ENCODE data around the gene KCNMB2.
"Not testable (repeated sequence)": the region's sequence is repeated elsewhere in the genome, so short reads cannot be mapped to it uniquely, and the experiment has no call there.

KCNMB2 gene

DNA sequence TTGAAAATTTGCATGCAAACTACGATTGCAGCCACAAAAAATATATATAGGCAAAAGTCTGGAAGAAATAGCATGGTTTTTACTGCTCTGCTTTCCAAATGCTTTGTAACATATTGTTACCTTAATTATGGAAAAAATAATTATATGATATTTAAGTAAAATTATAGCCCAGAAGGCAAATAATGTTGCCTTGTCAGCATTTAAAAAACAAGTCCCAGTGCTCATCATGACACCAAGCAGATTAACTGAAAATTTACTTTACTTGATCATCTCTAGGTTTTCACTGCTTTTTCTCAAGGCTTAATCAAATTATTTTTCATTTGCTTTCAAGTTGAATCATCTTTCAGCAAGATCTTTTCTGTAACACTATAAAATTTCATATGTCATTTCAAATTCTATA lies 272.5 kb downstream of the KCNMB2 start:
- no peak for DNase-seq (ENCODE audit: low read depth)

DNA sequence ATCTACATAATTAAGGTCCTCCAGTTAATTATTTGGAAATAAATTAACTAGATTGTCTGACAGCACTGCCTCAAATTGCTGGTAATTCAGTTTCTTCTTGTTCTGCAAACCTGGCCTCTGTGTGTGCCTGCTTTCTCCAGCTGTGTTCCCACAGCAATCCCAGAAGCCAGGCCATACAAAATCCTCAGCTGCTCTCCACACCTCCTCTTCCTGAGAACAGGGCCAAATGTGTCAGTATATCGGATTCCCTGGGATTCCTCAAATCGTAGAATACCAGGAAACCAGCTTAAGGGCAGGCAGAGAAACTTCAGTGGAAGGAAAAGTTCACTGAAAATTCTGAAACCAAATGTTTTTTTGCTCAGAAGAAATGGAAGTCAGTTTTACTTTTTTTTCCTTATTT lies 273.9 kb downstream of the KCNMB2 start:
- DNase-seq (ENCODE audit: low read depth) = no peak

DNA sequence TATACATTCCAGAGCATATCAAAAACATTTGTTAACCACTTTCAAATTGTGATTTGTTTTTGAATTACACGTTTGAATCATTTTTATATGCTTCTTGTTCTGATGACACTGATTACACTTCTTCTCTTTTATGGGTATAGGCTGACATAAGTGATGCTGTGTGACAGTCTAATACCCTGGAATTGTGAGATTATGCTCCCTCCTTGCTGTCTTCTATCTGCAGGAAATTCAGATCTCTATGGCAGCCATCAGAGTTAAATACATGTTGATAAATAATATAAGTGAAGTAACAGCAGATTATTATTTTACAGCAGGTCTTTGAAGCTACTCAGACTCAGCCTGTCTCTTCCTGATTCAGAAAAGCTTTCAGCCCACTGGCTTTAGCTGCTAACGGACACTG lies 286.5 kb downstream of the KCNMB2 start:
- no peak for DNase-seq (ENCODE audit: low read depth)

DNA sequence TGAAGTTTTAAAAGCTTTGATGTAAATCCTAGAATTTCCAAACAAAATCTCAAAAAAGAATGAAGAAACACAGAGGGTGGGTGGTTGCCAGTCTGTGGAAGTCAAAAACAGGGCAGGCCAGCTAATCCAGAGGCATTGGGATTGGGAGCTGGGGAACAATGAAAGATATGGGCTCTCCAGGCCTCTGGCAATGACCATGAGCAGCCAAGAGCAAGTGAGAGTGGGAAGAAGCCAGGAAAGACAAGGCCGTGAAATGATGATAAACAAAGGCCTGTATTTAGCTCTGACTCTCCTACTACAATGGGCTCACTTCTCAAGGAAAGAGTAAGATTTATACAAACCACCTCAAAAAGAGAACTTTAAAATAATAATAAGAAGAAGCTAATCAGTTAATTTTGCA lies 286.9 kb downstream of the KCNMB2 start:
- no peak for DNase-seq (ENCODE audit: low read depth)

DNA sequence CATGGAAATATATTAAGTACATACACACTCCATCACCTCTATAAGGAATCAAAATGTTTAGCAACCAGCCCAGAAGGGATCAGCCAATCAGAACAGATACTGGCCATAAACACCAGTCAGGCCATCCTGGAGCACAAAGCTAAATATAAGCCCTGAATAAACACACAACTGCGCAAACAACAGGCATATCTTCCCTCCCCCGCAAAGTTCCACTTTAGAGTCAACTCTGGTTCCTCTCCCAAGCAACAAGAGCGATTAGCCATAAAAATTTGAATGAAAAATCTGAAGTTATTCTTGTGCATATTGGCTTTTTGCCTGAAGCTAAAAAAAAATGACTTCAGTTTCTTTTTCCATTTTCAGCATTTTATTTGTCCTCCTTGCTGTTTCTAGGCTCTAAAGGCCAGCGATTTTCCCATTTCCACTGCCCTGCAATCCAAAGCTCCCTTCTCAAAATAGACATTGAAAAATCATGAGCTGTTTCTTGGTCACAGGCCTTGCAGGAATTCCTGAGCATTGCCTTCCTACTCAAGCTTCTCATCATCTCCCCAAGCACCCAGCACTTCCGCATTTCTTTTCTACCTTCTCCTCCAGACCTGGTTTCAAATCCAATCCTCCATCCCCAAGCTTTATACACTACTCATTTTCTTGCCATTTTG lies 287.5 kb downstream of the KCNMB2 start:
- no peak for DNase-seq (ENCODE audit: low read depth)

DNA sequence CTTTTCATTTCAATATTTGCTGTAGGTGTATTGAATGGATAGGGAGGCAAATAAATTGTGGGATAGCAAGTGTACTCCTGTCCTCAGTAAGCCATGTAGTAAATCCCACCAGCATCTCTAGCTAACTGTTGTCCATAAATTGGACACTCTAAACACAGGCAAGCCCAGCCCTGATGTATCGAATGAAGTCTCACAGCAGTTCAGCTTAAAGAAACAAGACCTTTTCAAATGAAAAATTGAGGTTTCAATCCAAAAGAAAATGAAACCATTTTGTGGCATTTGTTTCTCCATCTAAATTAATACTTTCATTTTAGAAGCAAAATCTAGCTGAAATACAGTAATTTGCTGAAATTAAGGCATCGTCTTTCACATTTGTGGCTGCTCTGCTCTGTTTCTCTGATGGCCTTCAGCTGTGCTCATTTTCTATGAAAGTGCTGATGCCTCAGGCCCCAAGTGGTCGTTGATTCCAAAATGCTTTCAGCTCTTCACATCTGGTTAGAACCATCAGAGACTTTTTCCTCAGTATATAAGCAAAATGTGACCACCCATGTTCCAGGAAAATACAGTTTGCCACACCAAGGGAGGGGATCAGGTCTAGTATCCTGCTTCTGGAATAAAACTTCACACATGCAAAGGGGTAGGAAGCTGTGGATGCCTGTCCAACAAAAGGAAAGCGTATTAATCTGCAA lies 290.3 kb downstream of the KCNMB2 start:
- DNase-seq (ENCODE audit: low read depth) = no peak

DNA sequence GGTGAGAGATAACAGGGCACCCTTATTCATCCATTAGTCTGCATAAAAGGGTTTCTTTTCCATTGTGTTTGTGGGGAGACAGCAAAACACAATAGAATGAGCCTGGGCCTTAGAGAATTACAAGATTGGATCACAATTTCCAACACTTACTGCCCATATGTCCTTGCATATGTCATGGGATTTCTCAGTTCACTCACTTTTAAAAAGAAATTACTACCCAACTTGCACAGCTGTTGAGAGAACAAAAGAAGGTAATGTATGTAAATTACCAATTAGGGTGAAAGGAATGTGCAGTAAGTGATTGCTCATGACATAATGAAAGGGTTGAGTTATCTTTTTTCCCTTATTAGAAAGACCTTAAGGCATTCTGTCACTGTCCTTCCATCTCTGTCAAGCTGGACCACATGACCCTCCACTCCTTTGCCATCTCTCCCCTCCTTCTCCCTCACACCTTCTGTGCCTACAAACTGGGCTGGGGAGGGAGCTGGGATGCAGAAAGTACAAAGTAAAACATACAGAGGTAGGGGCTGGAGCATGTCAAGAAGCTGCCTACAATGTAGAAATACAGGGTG lies 291.1 kb downstream of the KCNMB2 start:
- no peak for DNase-seq (ENCODE audit: low read depth)

DNA sequence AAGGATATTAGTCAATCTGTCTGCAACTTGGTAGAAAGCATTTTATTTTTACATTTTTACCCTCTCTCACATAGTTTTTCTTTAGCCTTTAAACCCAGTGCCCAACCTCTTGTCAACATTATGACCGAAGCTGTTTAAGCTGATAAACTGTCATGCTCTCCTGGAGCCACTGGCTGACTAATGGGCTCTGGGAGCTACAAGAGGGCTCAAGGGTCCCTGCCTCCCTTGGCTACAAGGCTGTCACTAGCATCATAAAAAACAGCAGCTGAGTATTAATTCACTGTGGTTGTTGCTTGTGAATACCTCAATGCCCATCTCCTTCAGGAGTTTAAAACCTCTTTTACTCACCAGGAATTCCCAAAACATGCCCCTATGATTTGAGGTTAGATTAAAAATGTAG lies 297.5 kb downstream of the KCNMB2 start:
- no peak for DNase-seq (ENCODE audit: low read depth)

DNA sequence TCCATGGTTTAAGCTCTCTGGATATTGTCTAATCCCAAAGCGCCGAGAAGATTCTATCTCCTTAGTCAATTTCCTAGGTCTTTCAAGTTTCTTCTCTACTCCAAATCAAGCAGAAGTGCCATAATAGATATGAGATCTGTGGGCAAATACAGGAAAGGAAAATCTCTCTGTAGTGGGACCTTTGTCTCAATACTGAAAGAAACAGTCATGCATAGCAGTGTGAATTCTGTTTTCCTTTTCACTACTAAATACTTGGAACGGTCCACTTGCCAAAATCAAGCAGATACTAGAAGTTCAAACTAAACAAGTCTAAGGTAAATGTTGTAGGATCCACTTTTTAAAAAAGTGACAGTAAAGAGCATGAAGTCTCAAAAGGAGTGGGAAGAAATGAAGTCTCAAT lies 298.8 kb downstream of the KCNMB2 start:
- DNase-seq (ENCODE audit: low read depth) = no peak

DNA sequence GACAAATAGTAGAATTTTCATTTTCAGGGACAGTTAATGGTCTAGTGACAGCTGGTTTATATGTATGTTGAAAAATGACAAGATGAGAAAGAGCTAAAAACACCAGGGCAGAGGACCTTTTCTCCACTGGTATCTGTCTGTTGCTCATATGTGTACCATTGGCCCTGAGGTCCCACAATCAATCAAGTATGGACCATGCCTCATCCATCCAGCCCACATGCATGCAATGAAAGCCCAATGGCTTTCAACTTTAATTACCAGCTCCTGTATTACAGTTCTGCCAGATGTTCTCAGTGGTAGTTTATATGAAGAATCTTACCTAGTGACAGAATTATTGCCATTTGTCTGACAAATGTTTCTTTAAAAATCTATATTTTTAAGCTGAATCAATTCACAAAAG lies 301.3 kb downstream of the KCNMB2 start:
- no peak for DNase-seq (ENCODE audit: low read depth)

DNA sequence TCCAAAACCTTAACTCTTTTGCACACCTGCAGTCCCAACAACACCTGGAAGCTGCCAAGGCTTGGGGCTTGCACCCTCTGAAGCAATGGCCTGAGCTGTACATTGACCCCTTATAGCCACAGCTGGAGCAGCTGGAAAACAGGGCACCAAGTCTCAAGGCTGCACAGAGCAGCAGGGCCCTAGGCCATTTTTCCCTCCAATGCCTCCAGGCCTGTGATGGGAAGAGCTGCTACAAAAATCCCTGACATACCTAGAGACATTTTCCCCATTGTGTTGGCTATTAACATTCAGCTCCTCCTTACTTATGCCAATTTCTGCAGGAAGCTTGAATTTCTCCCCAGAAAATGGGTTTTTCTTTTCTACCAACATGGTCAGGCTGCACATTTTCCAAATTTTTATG lies 304.4 kb downstream of the KCNMB2 start:
- no peak for DNase-seq (ENCODE audit: low read depth)

DNA sequence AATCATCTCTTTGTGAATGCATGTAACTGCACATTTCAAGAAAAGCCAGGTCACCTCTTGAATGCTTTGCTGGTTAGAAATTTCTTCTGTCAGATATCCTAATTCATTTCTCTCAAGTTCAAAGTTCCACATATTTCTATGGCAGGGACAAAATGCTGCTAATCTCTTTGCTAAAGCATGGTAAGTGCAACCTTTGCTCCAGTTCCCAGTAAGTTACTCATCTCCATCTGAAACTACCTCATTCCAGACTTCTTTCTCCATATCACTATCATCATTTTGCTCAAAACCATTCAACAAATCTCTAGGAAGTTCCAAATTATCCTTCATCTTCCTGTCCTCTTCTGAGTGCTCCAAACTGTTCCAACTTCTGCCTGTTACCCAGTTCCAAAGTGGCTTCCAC lies 304.8 kb downstream of the KCNMB2 start:
- no peak for DNase-seq (ENCODE audit: low read depth)

DNA sequence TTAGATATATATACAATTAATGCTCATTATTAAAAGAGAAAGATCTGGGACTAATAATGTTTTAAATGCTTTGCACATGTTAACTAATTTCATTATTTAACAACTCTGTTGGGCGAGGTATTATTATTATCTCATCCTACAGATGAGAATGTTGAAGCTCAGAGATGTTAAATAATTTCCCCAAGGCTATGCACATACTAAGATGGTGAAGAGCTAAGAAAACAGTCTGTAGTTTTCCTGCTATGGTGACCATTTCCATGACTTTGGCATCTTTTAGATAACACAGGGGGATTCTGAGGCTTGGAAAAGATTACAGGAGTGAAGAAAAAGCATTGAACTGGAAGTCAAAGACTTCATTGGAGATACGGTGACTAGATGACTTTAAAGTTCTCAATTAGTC lies 308.7 kb downstream of the KCNMB2 start:
- no peak for DNase-seq (ENCODE audit: low read depth)

DNA sequence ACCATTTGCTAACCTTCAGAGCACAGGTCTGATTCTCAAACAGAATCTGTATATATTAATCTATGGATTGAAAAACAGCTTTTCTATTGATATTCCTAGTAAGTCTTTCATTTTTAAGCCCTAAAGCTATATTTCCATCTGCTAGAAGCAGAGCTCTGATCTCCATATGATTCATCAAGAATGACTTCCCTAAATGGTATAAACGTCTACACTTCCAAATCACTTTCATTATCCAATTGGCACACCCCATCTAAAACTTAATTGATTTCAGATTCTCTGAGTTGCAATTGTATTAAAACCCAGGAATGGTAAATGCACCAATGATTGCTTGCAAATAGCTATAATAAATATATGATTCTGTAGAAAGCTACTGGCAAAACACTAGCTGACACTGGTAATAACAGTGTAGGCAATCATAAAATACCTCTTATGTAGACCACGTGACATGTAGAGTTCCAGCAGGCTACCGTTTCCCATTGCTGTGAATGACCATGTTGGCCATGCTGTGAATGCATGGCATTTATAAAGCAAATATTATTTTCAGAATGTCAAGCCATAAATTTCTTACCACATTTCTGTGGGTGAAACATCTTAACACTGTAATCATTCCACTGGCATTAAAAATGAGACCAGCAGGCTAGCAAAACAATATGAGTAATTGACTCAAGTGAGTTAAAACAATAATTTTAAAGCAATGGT lies 309.3 kb downstream of the KCNMB2 start:
- DNase-seq (ENCODE audit: low read depth) = no peak

DNA sequence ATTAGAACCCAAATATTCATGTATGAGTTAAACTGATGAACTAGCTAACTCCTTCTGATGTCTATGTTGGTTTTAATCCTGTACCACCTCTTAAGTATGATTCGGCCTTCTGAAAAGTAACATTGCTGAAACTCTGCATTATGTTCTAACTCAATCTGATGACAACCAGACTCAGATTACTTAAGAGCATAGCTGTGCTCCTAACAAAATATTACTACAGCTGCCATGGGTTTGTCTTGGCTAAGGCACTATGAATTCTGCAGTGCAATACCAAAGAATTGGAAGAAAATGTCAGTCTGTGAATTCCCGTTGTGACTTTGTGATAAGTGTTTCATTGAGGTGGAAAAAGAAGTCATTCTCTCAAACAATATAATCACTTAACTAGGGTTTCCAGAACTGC lies 311.0 kb downstream of the KCNMB2 start:
- no peak for DNase-seq (ENCODE audit: low read depth)

DNA sequence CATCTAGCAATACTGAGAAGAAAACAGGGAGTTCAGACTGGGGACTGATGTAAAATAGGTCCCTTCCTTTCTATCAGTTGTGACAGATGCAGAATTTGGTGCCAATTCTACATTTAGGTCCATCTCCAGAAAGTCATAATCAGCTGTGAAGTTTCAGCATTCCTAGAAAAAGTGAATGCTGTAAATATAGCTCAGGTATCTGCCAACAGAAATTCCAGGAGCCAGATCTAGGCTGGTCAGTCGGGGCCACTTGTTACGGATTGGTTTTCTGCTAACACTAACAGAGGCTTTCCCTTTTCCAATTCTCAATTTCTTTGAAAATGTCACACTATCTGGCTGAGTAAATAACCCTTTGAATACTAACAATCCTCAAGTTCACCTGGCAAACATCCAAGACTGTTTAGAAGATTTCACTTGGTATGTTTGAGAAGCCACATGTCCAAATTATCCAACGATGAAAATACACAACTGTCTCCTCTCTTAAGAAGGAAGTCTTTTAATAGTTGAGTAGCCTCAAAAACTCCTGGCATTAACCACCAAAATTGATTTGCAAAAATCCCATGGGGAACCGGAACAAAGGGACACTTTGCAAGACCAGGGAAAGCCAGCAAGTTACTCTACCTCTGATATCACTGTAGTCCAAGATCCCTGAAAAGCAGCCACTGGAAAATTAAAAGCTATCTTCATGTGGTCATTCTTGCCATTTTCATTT lies 313.1 kb downstream of the KCNMB2 start:
- DNase-seq (ENCODE audit: low read depth) = no peak

DNA sequence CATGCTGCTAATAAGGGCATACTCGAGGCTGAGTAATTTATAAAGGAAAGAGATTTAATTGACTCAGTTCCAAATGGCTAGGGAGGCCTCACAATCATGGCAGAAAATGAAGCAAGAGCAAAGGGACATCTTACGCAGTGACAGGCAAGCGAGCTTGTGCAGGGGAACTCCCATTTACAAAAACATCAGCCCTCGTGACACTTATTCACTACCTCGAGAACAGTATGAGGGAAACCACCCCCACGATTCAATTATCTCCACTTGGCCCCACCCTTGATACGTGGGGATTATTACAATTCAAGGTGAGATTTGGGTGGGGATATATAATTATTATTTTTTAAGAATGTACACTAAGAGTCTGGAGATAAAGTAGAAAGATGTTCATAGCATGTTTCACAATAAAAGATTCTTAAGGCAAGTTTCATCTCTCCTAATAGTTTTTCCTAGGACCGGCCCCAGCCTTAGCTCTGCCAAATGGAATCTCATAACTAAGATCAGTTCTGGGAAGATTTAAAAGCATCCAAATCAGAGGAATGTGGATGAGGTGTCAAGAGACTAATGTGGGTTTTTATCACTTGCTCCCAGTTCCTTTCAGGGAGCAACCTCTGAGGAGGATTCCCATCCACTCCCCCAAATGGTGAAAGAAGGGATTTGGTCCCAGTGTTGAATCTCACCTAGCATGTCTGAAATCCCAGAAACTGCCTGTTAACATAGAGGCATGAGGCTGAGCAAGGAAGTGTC lies 314.4 kb downstream of the KCNMB2 start:
- DNase-seq (ENCODE audit: low read depth) = no peak

DNA sequence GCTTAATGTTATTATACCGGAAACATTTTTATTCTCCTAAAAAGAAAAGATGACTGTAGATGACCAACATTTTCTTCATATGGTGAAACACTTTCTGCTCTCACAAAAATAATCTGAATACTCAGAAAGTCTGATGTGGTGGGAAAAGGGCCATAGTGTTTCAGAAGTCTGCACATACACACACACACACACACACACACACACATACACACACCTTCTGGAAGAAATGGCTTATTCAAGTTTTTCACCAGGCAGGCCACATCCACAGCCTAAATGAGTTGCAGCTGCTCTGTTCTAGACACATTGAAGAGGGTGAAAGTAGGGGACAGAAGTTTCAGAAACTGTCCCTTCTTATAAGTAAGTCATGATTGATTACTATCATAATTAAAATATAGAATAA lies 315.3 kb downstream of the KCNMB2 start:
- DNase-seq (ENCODE audit: low read depth) = no peak

DNA sequence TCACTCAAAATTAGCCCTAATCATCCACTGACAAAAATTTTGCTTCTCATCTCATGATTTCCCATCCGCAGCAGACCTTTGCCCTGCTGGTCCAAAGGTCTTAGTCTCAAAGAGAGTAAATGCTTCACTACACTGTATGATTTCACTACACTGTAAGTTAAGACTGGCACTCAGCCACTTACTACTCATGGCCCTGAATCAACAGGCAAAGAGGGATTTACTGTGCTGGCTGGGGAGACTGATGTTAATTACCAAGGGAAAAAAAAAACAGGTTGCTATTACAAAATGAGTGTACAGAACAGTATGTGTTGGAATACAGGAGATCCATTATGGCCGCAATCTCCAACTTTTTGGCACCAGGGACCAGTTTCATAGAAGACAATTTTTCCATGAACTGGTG lies 320.6 kb downstream of the KCNMB2 start:
- no peak for DNase-seq (ENCODE audit: low read depth)

DNA sequence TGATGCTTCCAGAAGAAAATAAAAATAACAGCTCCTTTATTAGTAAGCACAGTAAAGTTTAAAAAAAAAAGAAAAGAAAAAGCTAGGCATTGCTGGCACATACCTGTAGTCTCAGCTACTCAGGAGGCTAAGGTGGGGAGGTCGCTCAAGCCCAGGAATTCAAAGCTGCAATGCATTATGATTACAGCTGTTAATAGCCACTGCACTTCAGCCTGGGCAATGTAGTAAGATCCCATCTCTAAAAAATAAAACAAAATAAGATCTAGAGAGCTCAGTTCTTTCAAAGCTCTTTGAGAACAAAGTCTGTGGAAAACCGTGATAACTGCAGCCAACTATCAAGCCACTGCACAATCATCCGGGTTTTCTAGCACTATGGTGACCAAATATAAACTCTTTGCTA lies 323.1 kb downstream of the KCNMB2 start:
- DNase-seq (ENCODE audit: low read depth) = no peak

DNA sequence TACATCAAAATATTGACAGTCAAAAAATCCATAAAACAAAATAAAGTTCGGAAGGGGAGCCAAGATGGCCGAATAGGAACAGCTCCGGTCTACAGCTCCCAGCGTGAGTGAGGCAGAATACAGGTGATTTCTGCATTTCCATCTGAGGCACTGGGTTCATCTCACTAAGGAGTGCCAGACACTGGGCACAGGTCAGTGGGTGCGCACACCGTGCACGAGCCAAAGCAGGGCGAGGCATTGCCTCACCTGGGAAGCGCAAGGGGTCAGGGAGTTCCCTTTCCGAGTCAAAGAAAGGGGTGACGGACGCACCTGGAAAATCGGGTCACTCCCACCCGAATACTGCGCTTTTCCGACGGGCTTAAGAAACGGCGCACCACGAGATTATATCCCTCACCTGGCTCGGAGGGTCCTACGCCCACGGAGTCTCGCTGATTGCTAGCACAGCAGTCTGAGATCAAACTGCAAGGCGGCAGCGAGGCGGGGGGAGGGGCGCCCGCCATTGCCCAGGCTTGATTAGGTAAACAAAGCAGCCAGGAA lies 323.7 kb downstream of the KCNMB2 start:
- DNase-seq (ENCODE audit: low read depth) = not testable (repeated sequence)

DNA sequence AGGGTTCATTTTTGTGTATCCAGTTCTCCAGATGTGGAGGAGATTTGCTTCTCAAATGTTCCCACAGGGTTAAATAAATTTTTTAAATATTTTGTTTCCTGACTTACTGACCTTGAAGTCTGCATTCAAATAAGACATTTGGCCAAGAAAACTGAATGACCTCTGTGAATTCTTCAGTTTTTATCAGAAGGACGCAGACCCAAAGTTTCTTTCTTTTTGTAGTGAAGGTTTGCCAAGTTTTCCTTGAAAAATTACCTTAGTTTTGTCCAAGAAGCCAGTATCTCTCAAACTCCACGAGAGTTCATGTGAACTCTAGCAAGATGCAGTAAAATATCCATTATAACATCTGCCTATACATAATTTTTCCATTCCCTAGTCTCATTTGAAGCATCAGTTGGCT lies 332.4 kb downstream of the KCNMB2 start:
- DNase-seq (ENCODE audit: low read depth) = no peak

Measured in activated gamma-delta T cell treated with anti-CD3 and anti-CD28 coated beads, Interleukin-2, amount 50 U/mL, for 16 hours (primary cell).